ENCODE data around the gene GALNT2. TPM values are rescaled to one million over a fixed set of nuclear protein-coding genes. Genes with fewer than 3 reads are reported as not detected.

GALNT2 gene
- total RNA-seq, 2 donors from 2014 or later = 47.4 to 67.3 TPM

DNA sequence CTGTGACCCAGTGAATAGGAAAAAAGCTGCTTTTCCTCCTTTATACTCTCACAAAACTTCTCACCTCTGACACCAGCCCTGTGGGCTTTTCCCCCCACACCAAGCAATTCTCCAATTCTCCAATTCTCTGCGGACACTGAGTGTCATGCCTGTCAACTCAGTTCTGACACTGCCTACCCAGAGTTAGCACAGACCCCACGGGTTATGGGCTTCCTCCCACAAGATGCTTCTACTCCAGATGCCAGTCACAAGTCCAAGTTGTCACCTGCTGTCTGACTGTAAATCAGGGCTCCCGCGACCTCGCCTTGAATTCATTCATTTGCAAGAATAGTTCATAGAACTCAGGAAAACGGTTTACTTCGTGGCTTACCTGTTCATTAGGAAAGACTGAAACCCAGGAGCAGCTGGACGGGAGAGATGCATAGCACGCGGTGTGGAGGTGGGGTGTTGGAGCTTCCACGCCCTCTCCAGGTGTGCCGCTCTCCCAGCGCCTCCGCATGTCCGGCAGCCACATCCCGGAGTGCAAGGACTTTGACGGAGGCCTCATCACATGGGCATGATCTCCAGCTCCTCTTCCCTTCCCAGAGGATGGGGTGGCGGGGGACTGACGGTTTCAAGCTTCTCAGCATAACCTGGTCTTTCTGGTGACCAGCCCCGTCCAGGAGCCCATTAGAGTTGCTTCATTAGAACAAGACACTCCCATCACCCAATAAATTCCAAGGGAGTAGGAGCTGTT, 204.4 kb downstream of the GALNT2 start:
- H3K27ac ChIP-seq = no peak overlapping the region
- no peak overlapping the region for H3K9ac ChIP-seq (ENCODE audit: low read depth in 2 of 2, low read length in 2 of 2)
- no peak overlapping the region for H3K4me3 ChIP-seq
- no peaks in the 10 kb centered on the region for H3K27me3 ChIP-seq
- TF ChIP-seq, protein P1, sequence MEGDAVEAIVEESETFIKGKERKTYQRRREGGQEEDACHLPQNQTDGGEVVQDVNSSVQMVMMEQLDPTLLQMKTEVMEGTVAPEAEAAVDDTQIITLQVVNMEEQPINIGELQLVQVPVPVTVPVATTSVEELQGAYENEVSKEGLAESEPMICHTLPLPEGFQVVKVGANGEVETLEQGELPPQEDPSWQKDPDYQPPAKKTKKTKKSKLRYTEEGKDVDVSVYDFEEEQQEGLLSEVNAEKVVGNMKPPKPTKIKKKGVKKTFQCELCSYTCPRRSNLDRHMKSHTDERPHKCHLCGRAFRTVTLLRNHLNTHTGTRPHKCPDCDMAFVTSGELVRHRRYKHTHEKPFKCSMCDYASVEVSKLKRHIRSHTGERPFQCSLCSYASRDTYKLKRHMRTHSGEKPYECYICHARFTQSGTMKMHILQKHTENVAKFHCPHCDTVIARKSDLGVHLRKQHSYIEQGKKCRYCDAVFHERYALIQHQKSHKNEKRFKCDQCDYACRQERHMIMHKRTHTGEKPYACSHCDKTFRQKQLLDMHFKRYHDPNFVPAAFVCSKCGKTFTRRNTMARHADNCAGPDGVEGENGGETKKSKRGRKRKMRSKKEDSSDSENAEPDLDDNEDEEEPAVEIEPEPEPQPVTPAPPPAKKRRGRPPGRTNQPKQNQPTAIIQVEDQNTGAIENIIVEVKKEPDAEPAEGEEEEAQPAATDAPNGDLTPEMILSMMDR (IDR thresholded peaks at IDR 0.05) = no peak
- no peaks in the 10 kb centered on the region for H3K36me3 ChIP-seq
- no peaks in the 10 kb centered on the region for H3K9me3 ChIP-seq
- peaks cover 12% of the 10 kb centered on the region for H3K4me1 ChIP-seq
- intact Hi-C loops (cut with DNase I) = no loop called here
- no peak for DNase-seq

DNA sequence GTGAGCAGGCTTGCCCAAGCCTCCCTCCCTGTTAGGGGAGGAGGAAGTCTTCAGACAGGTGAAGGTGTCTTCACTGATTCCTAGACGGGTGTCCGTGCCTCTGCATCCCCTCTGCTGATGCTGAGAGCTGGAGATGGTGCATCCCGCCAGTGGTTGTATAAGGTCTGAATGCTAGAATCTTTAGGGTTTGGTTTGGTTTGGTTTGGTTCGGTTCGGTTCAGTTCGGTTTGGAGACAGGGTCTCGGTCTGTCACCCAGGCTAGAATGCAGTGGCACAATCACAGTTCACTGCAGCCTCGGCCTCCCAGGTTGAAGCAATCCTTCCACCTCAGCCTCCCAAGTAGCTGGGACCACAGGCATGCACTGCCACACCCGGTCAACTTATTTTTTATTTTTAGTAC, 205.5 kb downstream of the GALNT2 start:
- TF ChIP-seq, protein P1 (IDR thresholded peaks at IDR 0.05) = no peak
- H3K9me3 ChIP-seq = no peaks in the 10 kb centered on the region
- intact Hi-C loops (cut with DNase I) = no loop called here
- no peak for DNase-seq
- H3K4me1 ChIP-seq = peaks cover 12% of the 10 kb centered on the region
- no peak overlapping the region for H3K9ac ChIP-seq (ENCODE audit: low read depth in 2 of 2, low read length in 2 of 2)
- no peak overlapping the region for H3K4me3 ChIP-seq
- H3K27me3 ChIP-seq = no peaks in the 10 kb centered on the region
- H3K36me3 ChIP-seq = no peaks in the 10 kb centered on the region
- no peak overlapping the region for H3K27ac ChIP-seq

DNA sequence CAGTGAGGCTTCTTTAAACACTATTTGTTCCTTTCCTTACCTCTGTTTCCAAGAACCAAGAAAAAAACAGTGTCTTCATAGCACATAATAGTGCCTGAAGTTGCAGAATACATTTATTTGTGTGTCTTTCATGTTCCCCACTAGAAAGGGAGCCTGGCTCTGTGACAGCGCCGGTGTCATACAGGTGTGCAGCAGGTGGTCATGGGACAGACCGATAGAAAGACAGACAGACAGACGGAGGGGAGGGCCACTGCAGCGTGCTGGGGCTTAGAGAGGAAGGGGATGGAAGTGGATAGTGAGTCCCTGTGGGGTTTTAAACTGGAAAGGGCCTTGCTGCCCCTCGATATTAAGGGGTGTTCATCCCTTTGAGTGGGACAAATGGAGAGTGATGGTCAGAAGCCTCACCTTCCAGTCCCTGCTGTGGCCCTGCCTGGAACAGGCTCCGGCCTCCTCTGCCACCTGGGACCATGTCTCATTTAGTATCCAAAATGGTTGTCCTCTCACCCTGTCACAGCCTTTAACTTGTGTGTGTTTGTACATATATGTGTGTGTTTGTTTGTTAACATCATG, 206.2 kb downstream of the GALNT2 start:
- intact Hi-C loops (cut with DNase I) = no loop called here
- TF ChIP-seq, protein P1 (IDR thresholded peaks at IDR 0.05) = no peak
- H3K36me3 ChIP-seq = no peaks in the 10 kb centered on the region

DNA sequence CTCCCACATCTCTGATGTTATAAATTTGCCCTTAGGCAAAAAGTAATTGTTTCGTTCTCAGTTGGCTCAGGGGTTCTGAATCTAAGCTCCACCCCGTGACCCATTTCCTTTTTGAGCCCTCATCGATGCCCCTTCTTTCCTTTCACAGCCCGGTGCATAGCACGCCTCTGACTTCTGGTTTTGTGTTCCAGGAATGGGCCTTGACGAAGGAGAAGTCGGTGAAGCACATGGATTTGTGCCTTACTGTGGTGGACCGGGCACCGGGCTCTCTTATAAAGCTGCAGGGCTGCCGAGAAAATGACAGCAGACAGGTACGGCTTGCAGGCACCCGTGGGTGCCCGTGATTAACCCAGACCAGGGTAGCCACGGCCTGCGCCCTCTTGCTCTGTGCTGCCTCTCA, 207.2 kb downstream of the GALNT2 start:
- no peaks in the 10 kb centered on the region for H3K36me3 ChIP-seq
- no peaks in the 10 kb centered on the region for H3K27me3 ChIP-seq
- TF ChIP-seq, protein P1 (IDR thresholded peaks at IDR 0.05) = no peak
- no peak overlapping the region for H3K4me3 ChIP-seq
- intact Hi-C loops (cut with DNase I) = no loop called here
- H3K9ac ChIP-seq (ENCODE audit: low read depth in 2 of 2, low read length in 2 of 2) = no peak overlapping the region
- H3K4me1 ChIP-seq = peaks cover 8% of the 10 kb centered on the region
- H3K9me3 ChIP-seq = no peaks in the 10 kb centered on the region
- DNase-seq = no peak
- no peak overlapping the region for H3K27ac ChIP-seq

More for the DNA sequence above, 206.2 kb downstream of the GALNT2 start:
- Histone ChIP-seq H3K9ac (ENCODE audit: low read depth in 2 of 2, low read length in 2 of 2) (no peak overlapping the region), H3K27me3 (no peaks in the 10 kb centered on the region), H3K4me1 (peaks cover 12% of the 10 kb centered on the region), H3K9me3 (no peaks in the 10 kb centered on the region), H3K27ac (no peak overlapping the region), H3K4me3 (no peak overlapping the region)
- no peak for DNase-seq

DNA sequence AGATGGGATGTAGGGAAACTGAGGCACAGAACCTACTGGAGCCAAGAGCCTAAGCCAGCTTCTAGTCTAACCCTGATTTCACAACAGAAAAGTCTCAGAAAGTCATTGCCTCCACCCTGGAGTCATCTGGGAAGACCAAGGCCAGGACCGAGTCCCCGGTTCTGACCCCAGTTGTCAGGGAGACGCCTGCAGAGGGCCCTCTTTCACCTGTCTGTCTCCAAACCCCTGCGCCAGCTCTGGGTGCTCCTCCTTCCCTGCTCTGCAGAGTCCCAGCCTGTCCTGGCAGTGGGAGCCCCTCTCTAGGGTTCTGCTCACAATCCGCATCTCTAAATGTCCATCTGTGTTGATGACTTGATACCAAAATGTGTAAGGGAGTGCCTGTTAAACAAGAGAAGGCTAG, 209.4 kb downstream of the GALNT2 start:
- peaks cover 2% of the 10 kb centered on the region for H3K4me1 ChIP-seq
- H3K4me3 ChIP-seq = no peak overlapping the region
- H3K27ac ChIP-seq = no peak overlapping the region
- no peak for DNase-seq
- intact Hi-C loops (cut with DNase I) = no loop called here
- H3K9me3 ChIP-seq = no peaks in the 10 kb centered on the region
- no peaks in the 10 kb centered on the region for H3K27me3 ChIP-seq
- H3K9ac ChIP-seq (ENCODE audit: low read depth in 2 of 2, low read length in 2 of 2) = no peak overlapping the region
- no peaks in the 10 kb centered on the region for H3K36me3 ChIP-seq
- TF ChIP-seq, protein P1 (IDR thresholded peaks at IDR 0.05) = no peak

All from colonic mucosa (tissue), 4 donors.